ENCODE data around the gene PCDHB16.
"Not testable (repeated sequence)": the region's sequence is repeated elsewhere in the genome, so short reads cannot be mapped to it uniquely, and the experiment has no call there.

GRCh38 chr5:141152096-141152495 lies 30.1 kb upstream of the PCDHB16 start:
- TF ChIP-seq CTCF, POLR2A, EP300 (IDR thresholded peaks at IDR 0.05): not testable (repeated sequence)

All from stomach (tissue), 4 donors.